HG03135 (cell line): ENCODE data around the gene FIS1.
"Not testable (repeated sequence)": the region's sequence is repeated elsewhere in the genome, so short reads cannot be mapped to it uniquely, and the experiment has no call there.

Source experiments
- ATAC-seq: cut with Tn5 transposase; IDR thresholded peaks from one replicate; pipeline ENCODE4 v1.9.1; 2021; ENCODE audit warnings: mild to moderate bottlenecking, moderate library complexity; ENCODE audit not compliant: unreplicated experiment

The FIS1 gene

DNA sequence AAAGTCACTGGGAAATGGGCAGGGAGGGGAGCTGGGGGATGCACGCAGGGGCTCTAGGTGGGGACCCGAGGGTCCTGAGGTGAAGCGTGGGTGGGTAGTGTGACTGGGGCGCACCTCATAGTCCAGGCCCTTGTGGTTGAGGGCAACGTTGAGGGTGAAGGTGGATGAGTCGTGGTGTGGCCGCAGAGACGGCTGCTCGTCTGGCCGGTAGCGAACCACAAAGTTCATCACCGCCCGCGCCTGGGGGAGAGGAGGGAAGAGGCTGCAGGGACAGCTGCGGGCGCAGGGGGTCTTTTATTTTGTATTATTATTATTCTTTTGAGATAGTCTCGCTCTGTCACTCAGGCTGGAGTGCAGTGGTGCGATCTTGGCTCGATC is 38.2 kb downstream of the FIS1 start:
- ATAC-seq = no peak

GRCh38 chr7:101205901-101206664 is 38.8 kb downstream of the FIS1 start:
- ATAC-seq = no peak

DNA sequence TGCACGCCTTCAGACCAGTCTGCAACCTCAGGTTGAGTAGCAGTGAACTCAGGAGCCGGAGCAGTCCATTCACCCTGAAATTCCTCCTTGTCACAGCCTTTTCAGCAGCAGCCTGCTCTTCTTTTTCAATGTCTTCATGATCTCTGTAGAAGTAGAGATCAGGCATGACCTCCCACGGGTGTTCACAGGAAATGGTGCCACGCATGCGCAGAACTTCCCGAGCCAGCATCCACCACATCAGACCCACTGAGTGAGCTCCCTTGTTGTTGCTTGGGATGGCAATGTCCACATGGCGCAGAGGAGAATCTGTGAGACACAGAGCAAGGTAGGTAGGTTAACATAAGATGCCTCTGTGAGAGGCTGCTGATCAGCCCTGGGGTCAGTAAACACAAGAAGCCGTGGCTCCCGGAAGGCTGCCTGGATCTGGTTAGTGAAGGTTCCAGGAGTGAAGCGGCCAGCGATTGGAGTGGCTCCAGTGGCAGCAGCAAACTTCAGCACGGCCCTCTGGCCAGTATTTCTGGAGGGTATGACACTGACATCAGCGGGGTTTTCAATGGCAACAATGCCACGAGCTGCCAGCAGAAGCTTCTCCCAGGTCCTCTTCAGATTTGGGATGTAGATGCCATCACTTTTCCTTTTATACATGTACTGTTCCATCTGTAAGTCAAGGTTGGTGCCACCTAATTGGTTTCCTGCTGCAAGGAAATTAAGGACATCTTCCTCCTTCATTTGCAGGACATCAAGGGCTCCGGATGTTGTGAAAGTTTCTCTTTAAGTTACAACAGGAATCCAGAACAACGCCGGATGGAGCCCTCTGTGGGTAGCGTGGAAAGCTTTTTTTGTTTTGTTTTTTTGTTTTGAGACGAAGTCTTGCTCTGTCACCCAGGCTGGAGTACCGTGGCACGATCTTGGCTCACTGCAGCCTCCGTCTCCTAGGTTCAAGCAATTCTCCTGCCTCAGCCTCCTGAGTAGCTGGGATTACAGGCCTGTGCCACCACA is 40.8 kb downstream of the FIS1 start:
- not testable (repeated sequence) for ATAC-seq

- no peak for ATAC-seq
These were observed 42.3 kb downstream of the FIS1 start for GRCh38 chr7:101202603-101202918.

DNA sequence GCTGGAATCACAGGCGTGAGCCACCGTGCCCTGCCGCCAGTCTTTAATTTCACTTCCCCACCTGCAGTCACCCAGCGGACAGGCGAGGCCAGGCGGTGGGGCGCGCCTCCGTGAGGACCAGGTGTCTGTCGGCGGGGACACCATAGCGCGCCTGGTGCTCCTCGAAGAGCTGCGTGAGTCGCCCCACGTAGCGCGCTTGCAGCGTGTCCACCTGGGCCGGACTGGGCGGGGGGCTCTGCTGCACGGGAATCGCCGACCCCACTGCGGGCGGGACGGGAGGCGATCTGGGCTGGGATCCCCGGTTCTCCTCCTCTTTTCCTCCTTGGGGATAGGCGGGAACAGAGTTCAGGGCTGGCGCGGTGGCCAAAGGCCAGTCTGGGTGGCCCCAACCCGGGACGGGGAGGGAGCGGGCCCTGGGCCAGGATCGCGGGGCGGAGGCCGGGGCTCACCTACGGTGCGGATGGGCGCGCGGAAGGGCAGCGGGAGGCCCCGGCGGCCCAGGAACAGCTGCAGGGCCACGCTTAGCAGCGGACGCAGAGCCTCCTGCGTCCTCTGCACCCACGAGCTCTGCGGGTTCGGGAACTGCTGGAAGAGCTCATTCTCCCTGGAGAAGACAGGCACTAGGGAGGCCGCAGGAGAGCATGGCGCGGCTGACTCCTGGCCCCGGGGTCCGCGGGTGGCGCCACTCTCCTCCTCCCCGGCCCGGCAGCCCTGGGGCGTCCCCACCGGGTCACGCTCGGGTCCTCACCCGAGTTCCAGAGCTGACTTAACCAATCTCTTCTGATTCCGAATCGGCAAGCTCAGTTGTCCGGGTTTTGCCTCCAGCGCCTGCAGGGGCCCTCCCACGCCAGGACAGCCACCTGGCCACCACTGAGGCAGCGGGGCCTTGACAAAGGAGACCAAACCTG is 42.9 kb downstream of the FIS1 start:
- no peak for ATAC-seq

- no peak for ATAC-seq
These were observed 43.9 kb downstream of the FIS1 start, which contains the start of gene MOGAT3 for GRCh38 chr7:101200862-101201599. Gene MOGAT3, minus strand, starts transcription at chr7:101201036. Its CDS starts 182 bp downstream, at chr7:101200854.

DNA sequence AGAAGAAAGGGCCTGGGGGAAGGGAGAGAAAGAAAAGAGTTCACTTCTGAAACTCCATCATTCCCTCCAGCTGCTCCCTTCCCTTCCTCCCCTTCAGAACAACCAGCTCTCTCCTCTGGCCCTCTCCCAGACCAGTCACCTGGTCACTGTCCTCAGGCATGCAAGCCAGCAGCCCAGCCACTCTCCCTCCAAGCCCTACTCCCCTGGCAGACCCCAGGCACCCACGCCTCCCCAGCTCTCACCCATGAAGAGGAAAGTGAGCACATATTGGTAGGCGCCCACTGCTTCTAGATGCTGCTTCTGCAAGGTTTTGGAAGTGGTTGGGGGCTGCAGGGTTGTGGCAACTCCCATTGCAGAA is 44.4 kb downstream of the FIS1 start:
- ATAC-seq = no peak

DNA sequence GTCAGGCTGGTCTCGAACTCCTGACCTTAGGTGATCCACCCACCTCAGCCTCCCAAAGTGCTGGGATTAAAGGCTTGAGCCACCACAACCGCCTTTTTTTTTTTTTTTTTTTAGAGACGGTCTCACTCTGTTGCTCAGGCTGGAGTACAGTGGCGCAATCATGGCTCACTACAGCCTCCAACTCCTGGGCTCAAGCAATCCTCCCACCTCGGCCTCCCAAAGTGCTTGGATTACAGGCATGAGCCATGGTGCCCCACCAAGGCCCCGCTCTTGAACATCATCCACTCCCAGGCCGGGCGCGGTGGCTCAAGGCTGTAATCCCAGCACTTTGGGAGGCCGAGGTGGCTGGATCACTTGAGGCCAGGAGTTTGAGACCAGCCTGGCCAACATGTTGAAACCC is 45.4 kb downstream of the FIS1 start:
- not testable (repeated sequence) for ATAC-seq

DNA sequence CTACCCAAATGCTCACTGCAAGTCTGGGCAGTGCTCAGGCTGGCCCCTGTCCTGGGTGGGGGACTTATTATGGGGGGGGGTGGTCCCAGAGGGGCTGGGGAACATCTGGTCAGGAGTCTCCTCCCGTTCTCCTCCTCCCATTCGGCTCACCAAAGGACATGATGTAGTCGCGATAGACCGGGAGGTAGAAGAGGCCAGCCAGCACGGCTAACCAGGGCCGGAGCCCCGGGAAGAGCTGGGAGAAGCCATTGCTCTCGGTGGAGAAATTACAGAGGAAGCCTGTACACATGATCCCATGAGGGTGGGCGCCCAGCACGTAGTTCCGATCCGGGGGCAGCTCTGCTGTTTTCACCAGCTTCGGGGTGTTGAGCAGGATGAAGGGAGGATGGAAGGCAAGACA is 46.4 kb downstream of the FIS1 start:
- no peak for ATAC-seq

GRCh38 chr7:101197991-101198390 is 46.9 kb downstream of the FIS1 start:
- no peak for ATAC-seq

GRCh38 chr7:101195884-101196283 is 49.0 kb downstream of the FIS1 start:
- no peak for ATAC-seq
